IMR-90 (cell line): ENCODE measurements around the gene KATNIP. TPM values are rescaled to one million over a fixed set of nuclear protein-coding genes. Genes with fewer than 3 reads are reported as not detected.
A peak's percentile ranks its signal among the peaks of the same experiment; 100 is the strongest.

Source experiments
- ATAC-seq: fragments of 200-7000 bp; cut with Tn5 transposase; 2 replicates; pipeline ENCODE4 v1.9.1; 2020; ENCODE audit warnings: low read depth, mild to moderate bottlenecking, moderate library complexity
- BruUV-seq: library from RNA; stranded (reverse); fragments of 400-500 nt; replicated peaks from 2 replicates; lab custom pipeline; 2021; lab: Mats Ljungman, UMichigan
- CTCF ChIA-PET: fragments of 300-600 bp; formaldehyde crosslinking; extraction: SDS; loops from one replicate; lab custom pipeline; 2021; ENCODE audit warnings: antibody characterized with exemption; lab: Yijun Ruan, JAX
- POLR2A ChIA-PET: fragments of 300-600 bp; sonication (Branson Sonifier 250); formaldehyde crosslinking; loops from one replicate; lab custom pipeline; 2022; ENCODE audit warnings: antibody characterized with exemption; ENCODE audit not compliant: unreplicated experiment; lab: Charles Lee
- DNase-seq: peaks from one replicate; pipeline ENCODE4 v3.0.0; 2013
- H2AFZ ChIP-seq: replicated peaks from 2 replicates; pipeline ENCODE3; 2013; ENCODE audit warnings: low read length, mild to moderate bottlenecking; ENCODE audit not compliant: poor library complexity
- H2AK5ac ChIP-seq: 2 replicates; pipeline ENCODE4 v1.6.1; 2013; ENCODE audit warnings: low read depth, low read length, inconsistent platforms
- H2AK9ac ChIP-seq: replicated peaks from 2 replicates; pipeline ENCODE3; 2013; ENCODE audit warnings: mild to moderate bottlenecking, low read depth, low read length, moderate library complexity; ENCODE audit not compliant: poor library complexity
- H2BK120ac ChIP-seq: 2 replicates; pipeline ENCODE4 v1.6.1; 2013; ENCODE audit warnings: low read depth, low read length, inconsistent platforms
- H2BK15ac ChIP-seq: 3 replicates; pipeline ENCODE4 v1.6.1; 2013; ENCODE audit warnings: low read depth, low read length, inconsistent platforms
- H2BK20ac ChIP-seq: 2 replicates; pipeline ENCODE4 v1.6.1; 2013; ENCODE audit warnings: low read depth, mild to moderate bottlenecking, inconsistent platforms, low read length, moderate library complexity
- H2BK5ac ChIP-seq: 2 replicates; pipeline ENCODE4 v1.6.1; 2013; ENCODE audit warnings: mild to moderate bottlenecking, low read depth, low read length, inconsistent platforms; ENCODE audit not compliant: poor library complexity, severe bottlenecking
- H3K14ac ChIP-seq: replicated peaks from 2 replicates; pipeline ENCODE4 v1.6.1; 2013; ENCODE audit warnings: low read depth, low read length, inconsistent platforms
- H3K18ac ChIP-seq: 2 replicates; pipeline ENCODE4 v1.6.1; 2013; ENCODE audit warnings: low read depth, low read length, control low read depth
- H3K23ac ChIP-seq: 2 replicates; pipeline ENCODE4 v1.6.1; 2013; ENCODE audit warnings: low read depth, low read length, inconsistent platforms
- H3K27ac ChIP-seq: 2 replicates; pipeline ENCODE4 v1.5.1; 2013; ENCODE audit warnings: mild to moderate bottlenecking, control low read depth, low read length; ENCODE audit not compliant: insufficient read depth
- H3K27me3 ChIP-seq: 2 replicates; pipeline ENCODE4 v1.6.1; 2013; ENCODE audit warnings: low read length; ENCODE audit not compliant: control insufficient read depth, insufficient read depth
- H3K36me3 ChIP-seq: 2 replicates; pipeline ENCODE4 v1.6.1; 2013; ENCODE audit warnings: low read length, mixed read lengths; ENCODE audit not compliant: control insufficient read depth, insufficient read depth
- H3K4ac ChIP-seq: 2 replicates; pipeline ENCODE4 v1.6.1; 2013; ENCODE audit warnings: low read depth, low read length, inconsistent platforms
- H3K4me1 ChIP-seq: 2 replicates; pipeline ENCODE4 v1.6.1; 2013; ENCODE audit warnings: low read length, mixed read lengths; ENCODE audit not compliant: control insufficient read depth, insufficient read depth
- H3K4me2 ChIP-seq: 2 replicates; pipeline ENCODE4 v1.6.1; 2013; ENCODE audit warnings: low read depth, mild to moderate bottlenecking, control low read depth, low read length, moderate library complexity
- H3K4me3 ChIP-seq: 2 replicates; pipeline ENCODE4 v1.5.1; 2013; ENCODE audit warnings: low read depth, mild to moderate bottlenecking, control low read depth, low read length, moderate library complexity; ENCODE audit not compliant: insufficient read depth
- H3K56ac ChIP-seq: 2 replicates; pipeline ENCODE4 v1.6.1; 2013; ENCODE audit warnings: low read length, inconsistent platforms; ENCODE audit not compliant: insufficient read depth; ENCODE audit errors: extremely low read depth
- H3K79me1 ChIP-seq, 2 experiments: 2 replicates each; pipeline ENCODE4 v1.6.1; 2013; ENCODE audit warnings: low read length in 2 of 2, inconsistent platforms in 1 of 2, low read depth in 1 of 2
- H3K9ac ChIP-seq: 2 replicates; pipeline ENCODE4 v1.6.1; 2013; ENCODE audit warnings: low read depth, low read length, control low read depth
- H3K9me1 ChIP-seq: 2 replicates; pipeline ENCODE4 v1.6.1; 2013; ENCODE audit warnings: low read length, inconsistent platforms; ENCODE audit not compliant: insufficient read depth
- H3K9me3 ChIP-seq: 2 replicates; pipeline ENCODE4 v1.6.1; 2013; ENCODE audit warnings: low read length; ENCODE audit not compliant: control insufficient read depth, insufficient read depth
- H4K20me1 ChIP-seq: 2 replicates; pipeline ENCODE4 v1.6.1; 2013; ENCODE audit warnings: low read length, inconsistent platforms; ENCODE audit not compliant: insufficient read depth
- H4K5ac ChIP-seq: 2 replicates; pipeline ENCODE4 v1.6.1; 2013; ENCODE audit warnings: mild to moderate bottlenecking, low read depth, low read length, control low read depth
- H4K8ac ChIP-seq, 2 experiments: 2 replicates each; pipeline ENCODE4 v1.6.1; 2013; ENCODE audit warnings: low read depth in 2 of 2, low read length in 2 of 2, control low read depth in 1 of 2, inconsistent platforms in 1 of 2
- H4K91ac ChIP-seq: 2 replicates; pipeline ENCODE4 v1.6.1; 2013; ENCODE audit warnings: low read depth, low read length, inconsistent platforms; ENCODE audit not compliant: insufficient read depth
- CEBPB ChIP-seq: IDR thresholded peaks from 2 replicates; pipeline ENCODE4 v1.6.1; 2012; ENCODE audit warnings: low read depth, low read length, improper control_type of control experiment
- RCOR1 ChIP-seq: IDR thresholded peaks from 2 replicates; pipeline ENCODE4 v1.6.1; 2012; ENCODE audit warnings: mild to moderate bottlenecking, low read length, improper control_type of control experiment; ENCODE audit not compliant: insufficient replicate concordance
- WGBS, 2 experiments: methylation state at CpG; one replicate each; pipeline versions ENCODE4 v1.1.5 to v1.1.7; 2013; ENCODE audit warnings: missing lambda C conversion rate in 2 of 2; ENCODE audit not compliant: insufficient read length in 1 of 2; ENCODE audit errors: extremely low coverage in 2 of 2; 5-methylcytosine and 5-hydroxymethylcytosine counted together
- dilution Hi-C: fragments of 300-500 bp; cut with HindIII; formaldehyde crosslinking; loops from one replicate; pipeline ENCODE4 v1.14.3; 2018; ENCODE audit warnings: low sequenced_read_pairs; ENCODE audit not compliant: unreplicated experiment
- in situ Hi-C: fragments of 300-500 bp; cut with MboI; formaldehyde crosslinking; loops from 3 replicates; pipeline ENCODE4 v1.14.3; 2019; ENCODE audit warnings: low sequenced_read_pairs, inconsistent platforms, mixed read lengths
- intact Hi-C: fragments of 100-400 bp; cut with micrococcal nuclease; formaldehyde crosslinking; loops from 2 replicates; pipeline ENCODE4 v1.10.0; 2022
- polyA plus RNA-seq, 3 experiments: library from polyadenylated mRNA; depleted of rRNA; stranded (reverse); fragments of >200 nt; gene quantifications; 2 replicates each; pipeline ENCODE4 v1.2.3, GENCODE V29; 2012; ENCODE audit warnings: low replicate concordance in 1 of 3
- total RNA-seq: library from RNA; depleted of rRNA; stranded (reverse); fragments of >200 nt; gene quantifications from 2 replicates; pipeline ENCODE4 v1.2.3, GENCODE V29; 2012
- TF ChIP-seq, protein P1 (sequence below): fragments of 150-350 bp; IDR thresholded peaks from 2 replicates; pipeline ENCODE4 v1.6.1; 2017; ENCODE audit warnings: mild to moderate bottlenecking, antibody characterized with exemption, low read length, low read depth

The KATNIP gene
- total and polyA plus RNA-seq, 2 of the 4 experiments (the other 2 are of a cell fraction), result 16.7 to 18.6 TPM

DNA sequence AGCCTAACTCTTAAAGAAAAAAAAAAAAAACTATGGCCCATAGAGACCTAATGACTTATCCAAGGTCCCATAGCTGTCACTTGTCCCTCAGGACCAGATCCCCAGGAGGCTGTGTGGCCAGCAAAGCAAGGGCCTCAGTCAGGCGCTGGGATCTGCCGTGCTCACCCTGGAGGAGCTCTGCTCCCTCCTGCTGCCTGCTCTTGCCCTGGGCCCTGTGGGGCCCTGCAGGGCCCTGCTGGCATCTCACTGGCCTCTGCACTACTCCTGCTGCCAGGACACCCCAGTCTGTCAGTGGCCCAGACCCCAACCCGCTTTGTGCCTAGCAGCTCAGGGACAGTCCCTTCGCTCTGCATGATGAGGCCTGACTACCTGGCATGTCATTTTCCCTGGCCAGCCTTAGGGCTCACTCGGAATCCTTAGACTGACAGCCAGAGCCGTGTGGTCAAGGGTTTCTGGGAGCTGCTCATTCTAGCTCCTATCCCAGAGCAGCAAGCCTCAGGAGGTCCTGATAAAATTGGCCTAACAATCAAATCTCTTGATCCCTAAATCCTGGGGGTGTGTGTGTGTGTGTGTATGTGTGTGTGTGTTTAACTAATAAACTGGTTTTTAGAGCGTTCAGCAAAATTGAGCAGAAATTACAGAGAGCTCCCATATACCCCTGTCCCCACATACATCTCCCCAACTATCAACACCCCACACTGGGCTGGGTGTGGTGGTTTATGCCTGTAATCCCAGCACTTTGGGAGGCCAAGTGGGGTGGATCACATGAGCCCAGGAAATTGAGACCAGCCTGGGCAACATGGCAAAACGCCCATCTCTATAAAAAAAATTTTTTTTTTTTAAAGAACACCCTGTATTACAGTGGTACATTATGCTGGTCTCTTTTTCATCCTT is 21.7 kb downstream of the KATNIP start (continued):
- TF ChIP-seq, protein P1, sequence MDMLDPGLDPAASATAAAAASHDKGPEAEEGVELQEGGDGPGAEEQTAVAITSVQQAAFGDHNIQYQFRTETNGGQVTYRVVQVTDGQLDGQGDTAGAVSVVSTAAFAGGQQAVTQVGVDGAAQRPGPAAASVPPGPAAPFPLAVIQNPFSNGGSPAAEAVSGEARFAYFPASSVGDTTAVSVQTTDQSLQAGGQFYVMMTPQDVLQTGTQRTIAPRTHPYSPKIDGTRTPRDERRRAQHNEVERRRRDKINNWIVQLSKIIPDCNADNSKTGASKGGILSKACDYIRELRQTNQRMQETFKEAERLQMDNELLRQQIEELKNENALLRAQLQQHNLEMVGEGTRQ, result no peak

DNA sequence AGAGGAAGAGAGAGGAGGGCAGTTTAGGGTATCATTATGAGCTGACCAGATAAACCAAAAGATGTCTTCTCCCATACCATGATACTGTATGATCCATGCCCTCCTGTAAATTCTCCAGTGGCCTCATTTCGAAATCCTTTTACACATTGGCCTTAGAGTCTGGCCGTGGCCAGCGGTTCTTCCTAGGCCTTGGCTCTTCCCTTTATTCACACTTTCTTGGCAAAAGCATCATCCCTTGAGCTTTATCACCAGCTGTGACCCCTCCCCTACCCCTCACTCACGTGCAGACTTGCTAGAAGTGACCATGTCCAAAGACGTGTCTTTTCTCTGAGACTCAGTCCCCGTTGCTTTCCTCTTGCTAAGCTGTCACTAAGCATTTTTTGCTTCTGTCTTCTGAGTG is 22.8 kb downstream of the KATNIP start:
- H2AK5ac ChIP-seq, result no peak overlapping the region
- H3K4me1 ChIP-seq, result peaks cover 6% of the 10 kb centered on the region; the same call in 1 of the 2 replicates
- H3K79me1 ChIP-seq, result peaks cover 0 to 15% of the 10 kb centered on the region in 2 experiments; a peak in 3 of 4 replicates
- H3K18ac ChIP-seq, result no peak overlapping the region
- no peaks in the 10 kb centered on the region for H4K20me1 ChIP-seq
- no peak for TF ChIP-seq RCOR1
- TF ChIP-seq CEBPB, result peak; percentile 25; the same call in 1 of the 2 replicates
- dilution Hi-C loops, result no loop called here
- POLR2A ChIA-PET, result no interaction called here
- H3K56ac ChIP-seq, result no peak overlapping the region
- no peak overlapping the region for H2BK120ac ChIP-seq
- intact Hi-C loops, result no loop called here
- BruUV-seq, result no TSS peak
- peaks cover 4% of the 10 kb centered on the region; the same call in 1 of the 2 replicates for H3K36me3 ChIP-seq
- H3K9me3 ChIP-seq, result no peaks in the 10 kb centered on the region
- H3K27me3 ChIP-seq, result no peaks in the 10 kb centered on the region
- H3K9me1 ChIP-seq, result peaks cover 12% of the 10 kb centered on the region
- no peak overlapping the region for H3K4me2 ChIP-seq
- no peak overlapping the region for H3K27ac ChIP-seq
- H2BK15ac ChIP-seq, result no peak overlapping the region
- no peak overlapping the region for H3K23ac ChIP-seq
- H2AFZ ChIP-seq, result no peak overlapping the region
- H4K5ac ChIP-seq, result no peak overlapping the region
- WGBS, 2 experiments, result 72% methylated on average over 3 of the region's 6 CpGs; no CpG with 5 or more reads in 1 of the 2 experiments
- no peak overlapping the region for H3K4ac ChIP-seq
- DNase-seq (no peak), ATAC-seq (no peak; the same call in 1 of the 2 replicates)
- H3K14ac ChIP-seq, result no peak overlapping the region
- H2AK9ac ChIP-seq, result peak overlapping the region; percentile 59
- H2BK20ac ChIP-seq, result no peak overlapping the region
- H4K8ac ChIP-seq, result no peak overlapping the region
- H4K91ac ChIP-seq, result no peak overlapping the region
- H2BK5ac ChIP-seq, result no peak overlapping the region
- no peak overlapping the region for H3K4me3 ChIP-seq
- H3K9ac ChIP-seq, result no peak overlapping the region
- in situ Hi-C loops, result no loop called here
- CTCF ChIA-PET, result no interaction called here
